Hepatocyte (in vitro differentiated cells): Measurements from ENCODE around the gene VEGFB. TPM values are rescaled to one million over a fixed set of nuclear protein-coding genes. Genes with fewer than 3 reads are reported as not detected.
A peak's percentile ranks its signal among the peaks of the same experiment; 100 is the strongest.

ENCODE experiments used
- DNase-seq: peaks from one replicate; pipeline ENCODE4 v3.0.0-alpha.2; 2016; ENCODE audit warnings: low spot score
- H2AFZ ChIP-seq: fragments of 200-600 bp; sonication (generic); 2 replicates; pipeline ENCODE4 v1.6.0; 2016; ENCODE audit warnings: antibody characterized with exemption, mild to moderate bottlenecking
- H3K27ac ChIP-seq: fragments of 200-600 bp; sonication (generic); 2 replicates; pipeline ENCODE4 v1.5.1; 2016; ENCODE audit warnings: mild to moderate bottlenecking
- H3K27me3 ChIP-seq: fragments of 200-600 bp; sonication (generic); 2 replicates; pipeline ENCODE4 v1.6.1; 2016
- H3K36me3 ChIP-seq: fragments of 200-600 bp; sonication (generic); replicated peaks from 2 replicates; pipeline ENCODE4 v1.5.1; 2016; ENCODE audit warnings: low read depth; ENCODE audit not compliant: insufficient read depth
- H3K4me1 ChIP-seq: fragments of 200-600 bp; sonication (generic); 2 replicates; pipeline ENCODE4 v1.5.1; 2016; ENCODE audit warnings: mild to moderate bottlenecking, moderate library complexity; ENCODE audit not compliant: insufficient read depth
- H3K4me2 ChIP-seq: fragments of 200-600 bp; sonication (generic); 2 replicates; pipeline ENCODE4 v1.6.0; 2016
- H3K4me3 ChIP-seq: fragments of 200-600 bp; sonication (generic); 2 replicates; pipeline ENCODE4 v1.5.1; 2016; ENCODE audit warnings: mild to moderate bottlenecking
- H3K79me2 ChIP-seq: fragments of 200-600 bp; sonication (generic); 2 replicates; pipeline ENCODE4 v1.6.0; 2017; ENCODE audit warnings: mild to moderate bottlenecking
- H3K9me2 ChIP-seq: fragments of 200-600 bp; sonication (generic); replicated peaks from 2 replicates; pipeline ENCODE4 v1.6.0; 2017; ENCODE audit warnings: mild to moderate bottlenecking; ENCODE audit not compliant: insufficient read depth
- H3K9me3 ChIP-seq: fragments of 200-600 bp; sonication (generic); 2 replicates; pipeline ENCODE4 v1.5.1; 2016; ENCODE audit warnings: low read depth, mild to moderate bottlenecking
- H4K20me1 ChIP-seq: fragments of 200-600 bp; sonication (generic); 2 replicates; pipeline ENCODE4 v1.6.0; 2016; ENCODE audit warnings: mild to moderate bottlenecking; ENCODE audit not compliant: insufficient read depth, poor library complexity, severe bottlenecking
- CTCF ChIP-seq: fragments of 200-600 bp; sonication (generic); IDR thresholded peaks from 2 replicates; pipeline ENCODE4 v1.5.1; 2016; ENCODE audit warnings: antibody characterized with exemption, mild to moderate bottlenecking; ENCODE audit not compliant: poor library complexity
- EZH2 ChIP-seq: fragments of 200-600 bp; sonication (generic); IDR thresholded peaks from 2 replicates; pipeline ENCODE4 v1.6.1; 2016; ENCODE audit warnings: antibody characterized with exemption, mild to moderate bottlenecking, borderline replicate concordance
- EZH2phosphoT487 ChIP-seq: fragments of 200-600 bp; sonication (generic); IDR thresholded peaks from one replicate; pipeline ENCODE4 v1.6.1; 2018; ENCODE audit warnings: antibody characterized with exemption, mild to moderate bottlenecking, low read depth, moderate library complexity; ENCODE audit not compliant: unreplicated experiment, severe bottlenecking
- WGBS: methylation state at CpG from one replicate; pipeline ENCODE4 v1.1.6; 2016; ENCODE audit warnings: low lambda C conversion rate; ENCODE audit errors: missing lambda C conversion rate; 5-methylcytosine and 5-hydroxymethylcytosine counted together
- polyA plus RNA-seq: library from polyadenylated mRNA; unstranded; fragments of >200 nt; fragmentation: Nextera tagmentation; extraction: Ambion mirVana; gene quantifications from 2 replicates; pipeline ENCODE4 v1.2.1, GENCODE V29; 2016
- total RNA-seq: library from RNA; depleted of rRNA; stranded (reverse); fragments of >200 nt; gene quantifications from 2 replicates; pipeline ENCODE4 v1.2.3, GENCODE V29; 2014

VEGFB gene
- total and polyA plus RNA-seq, 2 experiments from 2014 or later: 29.1 to 116 TPM

GRCh38 chr11:64186492-64187165 lies 47.8 kb upstream of the VEGFB start:
- WGBS: 3% methylated on average over 21 of the region's 48 CpGs
- H4K20me1 ChIP-seq: peaks cover 32% of the 10 kb centered on the region
- H3K9me2 ChIP-seq: no peaks in the 10 kb centered on the region
- no peak overlapping the region for H3K27ac ChIP-seq
- H2AFZ ChIP-seq: no peak overlapping the region
- H3K27me3 ChIP-seq: no peaks in the 10 kb centered on the region
- H3K4me1 ChIP-seq: peaks cover 19% of the 10 kb centered on the region
- TF ChIP-seq EZH2phosphoT487 (no peak), CTCF (no peak)
- peaks cover 18% of the 10 kb centered on the region for H3K79me2 ChIP-seq
- DNase-seq: peak; percentile 47
- H3K9me3 ChIP-seq: no peaks in the 10 kb centered on the region
- H3K4me3 ChIP-seq: no peak overlapping the region
- H3K36me3 ChIP-seq: no peaks in the 10 kb centered on the region
- no peak overlapping the region for H3K4me2 ChIP-seq

GRCh38 chr11:64192434-64192833 lies 42.0 kb upstream of the VEGFB start:
- no peak for DNase-seq
- H3K9me2 ChIP-seq: no peaks in the 10 kb centered on the region
- H3K27me3 ChIP-seq: no peaks in the 10 kb centered on the region
- peaks cover 8% of the 10 kb centered on the region for H3K4me1 ChIP-seq
- WGBS: 99% methylated on average over 5 of the region's 5 CpGs
- H3K36me3 ChIP-seq: no peaks in the 10 kb centered on the region
- no peak for TF ChIP-seq EZH2phosphoT487
- no peak for TF ChIP-seq EZH2
- H3K4me2 ChIP-seq: no peak overlapping the region
- no peaks in the 10 kb centered on the region for H3K9me3 ChIP-seq
- H4K20me1 ChIP-seq: peaks cover 39% of the 10 kb centered on the region
- peaks cover 7% of the 10 kb centered on the region for H3K79me2 ChIP-seq
- no peak overlapping the region for H3K27ac ChIP-seq
- H2AFZ ChIP-seq: no peak overlapping the region
- no peak overlapping the region for H3K4me3 ChIP-seq

GRCh38 chr11:64196626-64197025 lies 37.8 kb upstream of the VEGFB start:
- 83% methylated on average over 9 of the region's 9 CpGs for WGBS
- Histone ChIP-seq H3K4me1 (no peaks in the 10 kb centered on the region), H4K20me1 (peaks cover 8% of the 10 kb centered on the region), H3K27ac (no peak overlapping the region), H3K4me3 (no peak overlapping the region), H3K9me3 (no peaks in the 10 kb centered on the region), H3K79me2 (peaks cover 7% of the 10 kb centered on the region), H2AFZ (no peak overlapping the region), H3K4me2 (no peak overlapping the region), H3K27me3 (no peaks in the 10 kb centered on the region), H3K36me3 (no peaks in the 10 kb centered on the region), H3K9me2 (no peaks in the 10 kb centered on the region)
- TF ChIP-seq EZH2phosphoT487 (no peak), EZH2 (no peak), CTCF (no peak)
- DNase-seq: no peak

GRCh38 chr11:64198511-64198910 lies 35.9 kb upstream of the VEGFB start:
- no peaks in the 10 kb centered on the region for H3K27me3 ChIP-seq
- H3K79me2 ChIP-seq: peaks cover 5% of the 10 kb centered on the region
- no peaks in the 10 kb centered on the region for H3K9me3 ChIP-seq
- H3K36me3 ChIP-seq: no peaks in the 10 kb centered on the region
- H3K27ac ChIP-seq: no peak overlapping the region
- H4K20me1 ChIP-seq: no peaks in the 10 kb centered on the region
- H2AFZ ChIP-seq: no peak overlapping the region
- TF ChIP-seq EZH2phosphoT487: no peak
- no peak for TF ChIP-seq EZH2
- TF ChIP-seq CTCF: no peak
- no peak overlapping the region for H3K4me3 ChIP-seq
- no peak overlapping the region for H3K4me2 ChIP-seq
- H3K4me1 ChIP-seq: no peaks in the 10 kb centered on the region
- H3K9me2 ChIP-seq: no peaks in the 10 kb centered on the region
- DNase-seq: no peak
- 100% methylated on average over 2 of the region's 2 CpGs for WGBS
